HG03460 (cell line): ENCODE data around the gene HSPA12B.

Source experiments
- ATAC-seq: cut with Tn5 transposase; IDR thresholded peaks from one replicate; pipeline ENCODE4 v1.9.1; 2021; ENCODE audit not compliant: unreplicated experiment

The HSPA12B gene

GRCh38 chr20:3729378-3729777, 3.1 kb upstream of the HSPA12B start:
- no peak for ATAC-seq

DNA sequence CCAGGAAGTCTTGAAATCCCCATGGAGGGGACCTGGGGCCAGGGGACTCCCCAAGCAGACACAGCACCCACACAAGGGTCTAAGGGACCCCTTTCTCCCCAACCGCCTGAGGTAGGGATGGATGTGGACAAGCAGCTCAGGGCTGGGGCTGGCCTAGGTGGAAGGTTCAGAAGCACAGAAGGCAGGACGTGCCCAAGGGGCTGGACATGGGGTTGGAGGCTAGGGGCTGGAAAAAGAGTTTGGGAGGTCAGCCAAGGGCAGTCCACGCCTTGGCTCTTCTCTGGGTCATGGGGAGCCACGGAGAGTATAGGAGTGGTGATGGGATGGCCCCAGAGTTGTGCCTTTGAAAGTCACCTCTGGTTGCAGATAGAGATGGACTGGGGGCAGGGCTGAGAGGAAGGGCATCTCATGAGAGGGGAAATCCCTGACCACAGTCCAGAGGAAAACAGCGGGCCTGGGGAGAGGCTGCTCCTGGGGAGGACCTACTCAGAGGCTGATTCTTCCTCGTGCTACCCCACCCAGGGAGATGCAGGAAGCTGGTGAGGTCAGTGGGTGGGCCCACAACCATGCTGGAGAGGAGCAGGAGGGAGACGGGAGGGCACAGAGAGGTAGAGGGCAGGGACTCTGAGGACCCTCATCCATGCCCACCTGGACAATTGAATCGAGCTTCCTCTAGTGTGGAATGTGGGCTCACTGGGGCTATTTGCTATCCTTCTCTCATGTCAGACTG, 2.5 kb upstream of the HSPA12B start:
- ATAC-seq: no peak

- no peak for ATAC-seq
Measured at GRCh38 chr20:3730803-3731672, 1.4 kb upstream of the HSPA12B start.

DNA sequence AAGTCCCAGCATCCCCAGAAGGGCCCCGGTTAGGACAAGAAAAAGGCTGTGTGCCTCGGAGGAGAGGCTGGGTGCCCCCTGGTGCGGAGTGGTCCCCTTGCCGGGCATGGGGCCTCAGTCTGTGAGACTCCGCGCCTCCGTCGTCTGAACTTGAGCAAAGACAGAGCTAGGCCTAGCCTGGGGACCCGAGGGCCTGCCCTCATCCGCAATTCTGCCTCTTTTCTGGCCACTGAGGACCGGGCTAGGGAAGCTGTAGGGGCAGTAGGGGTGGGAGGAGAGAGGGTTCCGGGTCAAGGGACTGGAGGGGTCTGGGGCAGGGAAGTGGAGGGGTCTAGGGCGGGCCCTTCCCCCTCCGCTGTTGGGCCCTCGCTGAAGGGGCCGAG, 550 bp upstream of the HSPA12B start:
- ATAC-seq: no peak

DNA sequence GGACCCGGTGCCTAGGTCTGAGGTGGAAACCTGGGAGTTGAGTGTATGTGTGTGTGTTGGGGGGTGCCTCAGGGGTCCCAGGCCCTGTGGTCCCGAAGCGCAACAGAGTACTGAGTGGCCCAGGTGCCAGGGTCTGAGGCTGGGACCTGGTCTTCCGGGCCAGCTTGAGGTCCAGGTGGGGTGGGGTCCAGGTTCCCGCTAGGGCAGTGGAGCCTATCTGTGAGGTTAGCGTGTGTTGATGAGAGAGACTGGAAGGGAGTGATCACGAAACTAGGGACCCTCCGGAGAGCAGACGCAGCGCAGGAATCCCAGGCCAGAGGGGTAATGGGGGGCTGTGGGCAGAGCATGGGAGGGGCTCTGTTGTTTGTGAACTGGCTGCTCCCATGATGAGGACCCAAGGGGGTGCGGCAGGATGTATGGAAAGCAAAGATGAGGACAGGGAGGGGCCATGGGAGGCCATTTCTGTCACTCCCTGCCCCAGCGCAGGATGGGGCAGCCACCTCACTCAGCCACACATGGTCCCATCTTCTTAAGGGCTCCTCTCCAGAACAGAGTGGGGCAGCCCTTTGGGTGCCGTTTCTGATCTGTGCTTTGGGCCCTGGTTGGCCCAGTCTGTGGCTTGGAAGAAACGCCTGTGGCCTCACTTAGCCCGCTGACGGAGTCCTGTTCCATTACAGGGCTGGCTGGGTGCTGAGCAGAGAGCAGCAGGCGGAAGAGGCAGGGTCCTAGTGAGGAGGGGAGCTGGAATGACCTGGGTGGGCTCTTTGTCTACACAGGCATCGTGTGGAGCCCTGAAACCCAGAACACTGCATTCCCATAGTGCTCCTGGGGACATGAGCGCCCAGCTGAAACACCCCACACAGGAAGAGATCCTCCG, 872 bp downstream of the HSPA12B start:
- ATAC-seq: no peak

DNA sequence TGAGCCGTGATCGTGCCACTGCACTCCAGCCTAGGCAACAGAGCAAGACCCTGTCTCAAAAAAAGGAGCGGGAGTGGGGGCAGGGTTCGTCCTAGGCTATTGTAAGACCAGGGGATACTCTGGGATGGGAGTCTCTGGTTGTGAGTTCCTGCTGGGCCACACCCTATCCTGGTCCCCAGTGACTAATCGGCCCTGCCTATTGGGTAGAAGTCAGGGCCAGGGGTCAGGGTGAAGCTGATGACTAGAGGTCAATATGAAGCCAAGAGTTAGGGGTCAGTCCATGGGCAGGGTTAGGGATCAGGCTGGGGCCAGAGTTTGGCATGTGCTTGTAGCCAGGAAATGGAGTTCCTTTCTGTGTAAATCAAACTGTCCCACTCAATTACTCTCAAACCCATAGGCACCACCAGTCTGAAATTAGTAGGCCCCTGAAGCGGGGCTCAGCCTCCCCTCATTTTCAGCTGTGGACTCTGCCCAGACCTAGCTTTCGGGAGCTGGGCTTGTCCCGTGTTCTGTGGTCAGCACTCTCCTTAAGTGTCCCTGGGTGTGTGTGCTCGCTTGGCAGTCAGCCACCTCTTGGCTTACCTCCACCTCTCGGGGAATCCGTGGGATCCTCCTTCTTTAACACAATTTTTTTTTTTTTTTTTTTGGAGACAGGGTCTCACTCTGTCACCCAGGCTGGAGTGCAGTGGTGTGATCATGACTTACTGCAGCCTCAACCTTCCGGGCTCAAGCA, 1.8 kb downstream of the HSPA12B start:
- no peak for ATAC-seq

GRCh38 chr20:3735768-3736167, 3.3 kb downstream of the HSPA12B start:
- no peak for ATAC-seq

- no peak for ATAC-seq
Measured at GRCh38 chr20:3738111-3739053, 5.9 kb downstream of the HSPA12B start.

GRCh38 chr20:3739054-3739925, 6.8 kb downstream of the HSPA12B start:
- ATAC-seq: no peak

DNA sequence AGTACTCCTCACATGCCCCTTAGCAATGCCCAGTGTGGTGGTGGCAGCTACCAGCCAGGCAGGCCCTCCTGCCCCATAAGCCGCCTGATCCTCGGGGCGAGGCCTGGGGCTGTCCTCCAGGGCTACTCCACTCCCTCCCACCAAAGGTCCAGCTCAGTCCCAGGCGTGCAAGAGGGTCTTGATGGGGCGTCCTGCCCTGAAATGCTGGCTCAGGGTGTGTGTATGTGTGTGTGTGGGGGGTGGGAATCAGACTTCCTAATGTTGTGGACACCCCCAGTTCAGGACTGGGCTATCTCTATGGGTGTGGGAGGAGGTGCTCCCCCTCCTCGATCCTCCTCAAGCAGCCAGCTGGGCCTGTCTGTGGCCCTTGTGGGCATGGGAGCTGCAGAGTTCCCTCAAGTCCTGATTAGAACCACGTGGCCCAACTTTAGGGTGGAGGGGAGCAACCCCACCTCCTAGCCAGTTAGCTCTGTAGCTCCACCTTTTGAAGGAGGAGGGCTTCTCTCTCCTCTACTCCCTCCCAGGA, 7.5 kb downstream of the HSPA12B start:
- no peak for ATAC-seq

GRCh38 chr20:3740615-3741301, 8.3 kb downstream of the HSPA12B start:
- ATAC-seq: no peak

- ATAC-seq: no peak
Measured at GRCh38 chr20:3741836-3742458, 9.5 kb downstream of the HSPA12B start.

DNA sequence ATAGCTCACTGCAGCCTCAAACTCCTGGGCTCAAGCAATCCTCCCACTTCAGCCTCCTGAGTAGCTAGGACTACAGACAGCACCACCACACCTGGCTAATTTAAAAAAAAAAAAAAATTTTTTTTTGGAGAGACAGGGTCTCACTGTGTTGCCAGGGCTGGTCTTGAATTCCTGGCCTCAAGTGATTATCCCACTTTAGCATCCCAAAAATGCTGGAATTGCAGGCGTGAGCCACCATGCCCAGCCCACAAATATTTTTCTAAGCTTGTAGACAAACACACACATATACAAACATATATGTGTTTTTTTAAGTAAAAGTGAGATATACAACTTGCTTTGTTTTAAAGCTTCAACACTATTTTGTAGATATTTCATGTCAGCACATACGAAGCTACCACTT, 10.8 kb downstream of the HSPA12B start:
- no peak for ATAC-seq

DNA sequence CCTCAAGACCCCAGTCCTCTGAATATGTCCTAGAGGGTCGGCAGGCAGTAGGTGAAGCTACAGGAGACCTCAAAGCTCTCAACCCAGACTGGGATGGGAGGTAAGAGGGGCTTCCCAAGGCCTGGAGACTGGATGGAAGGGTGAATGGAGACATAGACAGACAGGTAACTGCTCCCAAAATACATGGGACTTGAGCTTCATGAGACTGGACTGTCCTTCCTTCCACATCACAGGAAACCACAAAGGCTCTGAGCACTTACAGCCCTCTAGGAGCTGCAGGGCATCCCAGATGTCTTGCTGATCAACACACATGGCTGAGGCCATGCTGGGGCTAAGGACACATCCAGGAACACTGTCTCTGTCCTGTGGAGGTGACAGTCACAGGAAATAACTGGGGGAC, 11.6 kb downstream of the HSPA12B start:
- no peak for ATAC-seq

DNA sequence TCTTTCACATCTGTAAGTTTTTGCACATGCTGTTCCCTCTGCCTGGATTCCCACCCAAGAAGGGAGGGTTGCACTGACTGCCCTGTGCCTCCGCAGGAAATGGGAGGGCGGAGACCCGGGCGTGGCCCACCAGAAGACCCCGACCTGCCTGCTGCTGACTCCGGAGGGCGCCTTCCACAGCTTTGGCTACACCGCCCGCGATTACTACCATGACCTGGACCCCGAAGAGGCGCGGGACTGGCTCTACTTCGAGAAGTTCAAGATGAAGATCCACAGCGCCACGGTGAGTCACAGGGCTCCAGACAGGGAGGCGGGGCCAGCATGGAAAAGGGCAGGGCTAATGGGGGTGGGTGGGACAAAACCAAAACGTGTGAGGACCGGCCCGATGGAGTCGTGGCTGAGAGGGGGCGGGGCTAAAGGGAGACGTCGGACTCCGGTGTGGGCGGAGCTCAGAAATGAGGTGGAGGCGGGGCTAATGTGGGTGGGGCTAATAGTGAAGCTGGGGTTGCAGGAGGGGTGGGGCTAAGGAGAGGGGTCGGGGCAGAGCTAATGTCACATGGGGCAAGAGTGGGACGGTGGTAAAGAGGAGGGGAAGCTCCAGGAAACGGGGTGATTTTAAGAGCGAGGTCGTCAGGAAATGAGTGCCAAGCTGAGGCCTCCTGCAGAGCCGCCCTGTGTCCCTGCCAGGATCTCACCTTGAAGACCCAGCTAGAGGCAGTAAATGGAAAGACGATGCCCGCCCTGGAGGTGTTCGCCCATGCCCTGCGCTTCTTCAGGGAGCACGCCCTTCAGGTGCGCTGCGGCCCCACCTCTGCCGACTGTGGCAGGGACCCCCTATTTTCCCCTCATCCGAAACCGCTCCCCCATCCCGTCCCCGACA, 12.6 kb downstream of the HSPA12B start:
- ATAC-seq: no peak

DNA sequence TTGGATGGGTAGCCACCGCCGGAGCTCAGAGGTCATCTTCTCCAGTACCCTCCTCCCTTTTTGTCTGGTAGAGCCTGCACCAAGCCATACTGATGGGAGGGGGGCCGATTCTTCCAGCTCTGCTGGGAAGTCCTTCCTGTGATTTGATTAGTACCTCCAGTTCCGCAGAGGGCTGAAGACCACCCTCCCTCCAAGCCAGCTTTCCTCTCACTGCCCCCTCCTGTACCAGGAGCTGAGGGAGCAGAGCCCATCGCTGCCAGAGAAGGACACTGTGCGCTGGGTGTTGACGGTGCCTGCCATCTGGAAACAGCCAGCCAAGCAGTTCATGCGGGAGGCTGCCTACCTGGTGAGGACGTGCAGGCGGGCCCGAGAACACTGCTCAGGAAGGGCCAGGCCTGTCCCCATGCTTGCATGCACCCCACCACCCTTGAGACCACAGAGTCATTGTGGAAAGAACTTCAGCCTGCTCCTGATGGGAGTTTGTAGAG, 13.2 kb downstream of the HSPA12B start:
- ATAC-seq: no peak
